HepG2 (cell line): ENCODE measurements around the gene NAA38. TPM values are rescaled to one million over a fixed set of nuclear protein-coding genes. Genes with fewer than 3 reads are reported as not detected.

Experiments used
- FIP1L1 ChIP-seq: fragments of 200-400 bp; formaldehyde crosslinking; IDR thresholded peaks from 2 replicates; pipeline ENCODE4 v1.6.1; 2018; ENCODE audit warnings: low read depth, mild to moderate bottlenecking, low read length, moderate library complexity, borderline replicate concordance; ENCODE audit not compliant: insufficient read depth
- HIVEP1 ChIP-seq: sonication (generic); formaldehyde crosslinking; IDR thresholded peaks from 2 replicates; pipeline ENCODE4 v1.4.0; 2020; ENCODE audit warnings: mild to moderate bottlenecking, missing genetic modification reagents
- SMAD1 ChIP-seq: sonication (generic); formaldehyde crosslinking; IDR thresholded peaks from 2 replicates; pipeline ENCODE4 v1.4.0; 2020; ENCODE audit warnings: missing genetic modification reagents, low read depth, mild to moderate bottlenecking, borderline replicate concordance
- ZBTB21 ChIP-seq: sonication (generic); formaldehyde crosslinking; IDR thresholded peaks from 2 replicates; pipeline ENCODE4 v1.4.0; 2020; ENCODE audit warnings: missing genetic modification reagents
- polyA plus RNA-seq, 8 experiments: library from polyadenylated mRNA; depleted of rRNA in 3 of 8; stranded (reverse) in 7 of 8; unstranded in 1 of 8; fragments of >200 nt; fragmentation: Illumina TruSeq in 4 of 8; extraction: Trizol in 4 of 8; gene quantifications; 2 replicates each; pipeline versions ENCODE4 v1.2.1 to v1.2.3, GENCODE V29; 2011 to 2016; ENCODE audit warnings: low read depth in 4 of 8, missing spikeins in 1 of 8, mixed read lengths in 1 of 8; ENCODE audit not compliant: insufficient read depth in 1 of 8
- total RNA-seq, 5 experiments: library from RNA; depleted of rRNA; stranded (reverse); fragments of >200 nt; fragmentation: Illumina TruSeq; extraction: Trizol; gene quantifications; 2 replicates each; pipeline ENCODE4 v1.2.3, GENCODE V29; 2016; ENCODE audit warnings: low read depth in 1 of 5
- TF ChIP-seq, protein P1 (sequence below): sonication (generic); formaldehyde crosslinking; IDR thresholded peaks from 2 replicates; pipeline ENCODE4 v1.4.0; 2020; ENCODE audit warnings: mild to moderate bottlenecking, missing genetic modification reagents, borderline replicate concordance

Gene NAA38
- total and polyA plus RNA-seq, 2 of the 13 experiments (the other 11 are each of a cell fraction or from before 2014, with no cell fraction given), result 46.9 to 91.6 TPM

GRCh38 chr17:7888184-7888920 lies 31.0 kb upstream of the NAA38 start, which contains the start of gene CHD3 (continued):
- TF ChIP-seq, protein P1, sequence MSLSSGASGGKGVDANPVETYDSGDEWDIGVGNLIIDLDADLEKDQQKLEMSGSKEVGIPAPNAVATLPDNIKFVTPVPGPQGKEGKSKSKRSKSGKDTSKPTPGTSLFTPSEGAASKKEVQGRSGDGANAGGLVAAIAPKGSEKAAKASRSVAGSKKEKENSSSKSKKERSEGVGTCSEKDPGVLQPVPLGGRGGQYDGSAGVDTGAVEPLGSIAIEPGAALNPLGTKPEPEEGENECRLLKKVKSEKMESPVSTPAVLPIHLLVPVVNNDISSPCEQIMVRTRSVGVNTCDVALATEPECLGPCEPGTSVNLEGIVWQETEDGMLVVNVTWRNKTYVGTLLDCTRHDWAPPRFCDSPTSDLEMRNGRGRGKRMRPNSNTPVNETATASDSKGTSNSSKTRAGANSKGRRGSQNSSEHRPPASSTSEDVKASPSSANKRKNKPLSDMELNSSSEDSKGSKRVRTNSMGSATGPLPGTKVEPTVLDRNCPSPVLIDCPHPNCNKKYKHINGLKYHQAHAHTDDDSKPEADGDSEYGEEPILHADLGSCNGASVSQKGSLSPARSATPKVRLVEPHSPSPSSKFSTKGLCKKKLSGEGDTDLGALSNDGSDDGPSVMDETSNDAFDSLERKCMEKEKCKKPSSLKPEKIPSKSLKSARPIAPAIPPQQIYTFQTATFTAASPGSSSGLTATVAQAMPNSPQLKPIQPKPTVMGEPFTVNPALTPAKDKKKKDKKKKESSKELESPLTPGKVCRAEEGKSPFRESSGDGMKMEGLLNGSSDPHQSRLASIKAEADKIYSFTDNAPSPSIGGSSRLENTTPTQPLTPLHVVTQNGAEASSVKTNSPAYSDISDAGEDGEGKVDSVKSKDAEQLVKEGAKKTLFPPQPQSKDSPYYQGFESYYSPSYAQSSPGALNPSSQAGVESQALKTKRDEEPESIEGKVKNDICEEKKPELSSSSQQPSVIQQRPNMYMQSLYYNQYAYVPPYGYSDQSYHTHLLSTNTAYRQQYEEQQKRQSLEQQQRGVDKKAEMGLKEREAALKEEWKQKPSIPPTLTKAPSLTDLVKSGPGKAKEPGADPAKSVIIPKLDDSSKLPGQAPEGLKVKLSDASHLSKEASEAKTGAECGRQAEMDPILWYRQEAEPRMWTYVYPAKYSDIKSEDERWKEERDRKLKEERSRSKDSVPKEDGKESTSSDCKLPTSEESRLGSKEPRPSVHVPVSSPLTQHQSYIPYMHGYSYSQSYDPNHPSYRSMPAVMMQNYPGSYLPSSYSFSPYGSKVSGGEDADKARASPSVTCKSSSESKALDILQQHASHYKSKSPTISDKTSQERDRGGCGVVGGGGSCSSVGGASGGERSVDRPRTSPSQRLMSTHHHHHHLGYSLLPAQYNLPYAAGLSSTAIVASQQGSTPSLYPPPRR (CRISPR knock-in tag), result peak; percentile 30; the same call in 1 of the 2 replicates
- TF ChIP-seq SMAD1 (CRISPR knock-in tag) (no peak), FIP1L1 (no peak), HIVEP1 (CRISPR knock-in tag) (peak; percentile 37; the same call in 1 of the 2 replicates), ZBTB21 (0 out of 2 replicates have a peak, but pooled peaks have one; percentile 12)
